Fibroblast of the aortic adventitia (primary cell): ENCODE results near the gene TMED8. TPM values are rescaled to one million over a fixed set of nuclear protein-coding genes. Genes with fewer than 3 reads are reported as not detected.

Experiments
- DNase-seq: peaks from one replicate; pipeline ENCODE4 v3.0.0-alpha.2; 2010; ENCODE audit warnings: low read depth
- H3K4me3 ChIP-seq: 2 replicates; pipeline ENCODE4 v1.5.1; 2011; ENCODE audit warnings: low read depth, mild to moderate bottlenecking, control low read depth, low read length, moderate library complexity
- CTCF ChIP-seq: IDR thresholded peaks from 2 replicates; pipeline ENCODE4 v1.5.1; 2011; ENCODE audit warnings: mild to moderate bottlenecking, low read length, control low read depth, inconsistent platforms; ENCODE audit not compliant: insufficient read depth
- total RNA-seq: library from RNA; depleted of rRNA; stranded (reverse); fragments of >200 nt; gene quantifications from 2 replicates; pipeline ENCODE4 v1.2.3, GENCODE V29; 2012; ENCODE audit warnings: low replicate concordance

TMED8 gene
- total RNA-seq, 1 donor = 14.5 TPM

DNA sequence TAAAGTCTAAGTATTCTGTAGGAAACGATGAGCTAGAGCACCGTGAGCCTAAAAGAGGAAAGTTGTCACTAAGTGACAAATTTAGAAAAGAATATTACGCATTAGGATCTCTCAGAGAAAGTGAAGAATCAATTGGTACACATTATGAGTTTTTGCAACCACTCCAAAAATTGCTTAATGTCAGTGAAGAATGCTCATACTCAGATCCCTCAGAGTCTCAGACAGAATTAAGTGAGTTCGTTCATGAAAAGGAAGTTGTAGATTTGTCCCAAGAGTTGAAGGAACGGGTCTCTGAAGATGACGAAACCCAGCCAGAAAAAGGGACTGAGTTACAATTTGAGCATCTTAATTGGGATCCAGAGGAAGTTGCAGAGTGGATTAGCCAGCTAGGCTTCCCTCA lies 1.8 kb upstream of the TMED8 start:
- no peak overlapping the region for H3K4me3 ChIP-seq
- TF ChIP-seq CTCF = no peak
- DNase-seq = no peak

GRCh38 chr14:77377502-77377844 lies 579 bp upstream of the TMED8 start:
- H3K4me3 ChIP-seq = peak overlapping the region; percentile 88
- DNase-seq = no peak
- no peak for TF ChIP-seq CTCF

DNA sequence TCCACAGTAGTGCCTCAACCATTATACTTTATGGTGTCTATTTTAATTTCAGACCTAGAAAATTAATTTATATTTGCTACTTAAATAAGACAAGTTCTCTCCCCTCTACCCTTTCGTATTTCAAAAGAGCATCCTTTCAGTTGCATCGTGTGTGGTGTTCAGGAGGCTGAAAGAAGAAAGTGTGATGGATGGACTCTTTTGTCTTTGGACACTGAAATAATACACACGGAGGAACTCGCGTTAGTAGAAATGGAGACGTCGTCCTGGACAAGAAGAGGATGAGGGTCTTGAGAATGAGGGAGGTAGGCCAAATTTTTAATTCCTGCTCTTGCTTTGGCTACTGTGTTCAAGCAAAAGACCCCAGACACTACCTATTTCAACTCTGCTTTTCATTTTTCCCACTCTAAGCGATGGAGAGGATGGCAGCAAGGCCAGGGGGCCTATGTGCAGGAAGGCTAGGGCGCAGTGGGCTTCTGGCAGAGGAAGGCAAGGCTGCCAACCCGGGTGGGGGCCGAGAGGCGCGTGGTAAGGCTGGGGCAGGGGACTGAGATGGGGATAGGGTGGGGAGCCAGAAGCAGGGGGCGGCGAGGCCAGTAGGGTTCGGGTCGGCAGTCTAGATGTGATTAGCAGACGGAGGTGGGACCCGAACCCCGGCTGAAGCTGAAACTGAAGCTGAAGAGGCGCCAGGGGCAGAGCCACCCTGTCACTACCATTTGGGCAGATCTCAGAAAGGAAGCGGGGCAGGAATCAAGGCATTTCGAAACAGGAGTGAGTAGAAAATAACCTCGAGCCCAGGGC lies 722 bp downstream of the TMED8 start:
- peak; percentile 8 for DNase-seq
- peak overlapping the region; percentile 88 for H3K4me3 ChIP-seq
- no peak for TF ChIP-seq CTCF

DNA sequence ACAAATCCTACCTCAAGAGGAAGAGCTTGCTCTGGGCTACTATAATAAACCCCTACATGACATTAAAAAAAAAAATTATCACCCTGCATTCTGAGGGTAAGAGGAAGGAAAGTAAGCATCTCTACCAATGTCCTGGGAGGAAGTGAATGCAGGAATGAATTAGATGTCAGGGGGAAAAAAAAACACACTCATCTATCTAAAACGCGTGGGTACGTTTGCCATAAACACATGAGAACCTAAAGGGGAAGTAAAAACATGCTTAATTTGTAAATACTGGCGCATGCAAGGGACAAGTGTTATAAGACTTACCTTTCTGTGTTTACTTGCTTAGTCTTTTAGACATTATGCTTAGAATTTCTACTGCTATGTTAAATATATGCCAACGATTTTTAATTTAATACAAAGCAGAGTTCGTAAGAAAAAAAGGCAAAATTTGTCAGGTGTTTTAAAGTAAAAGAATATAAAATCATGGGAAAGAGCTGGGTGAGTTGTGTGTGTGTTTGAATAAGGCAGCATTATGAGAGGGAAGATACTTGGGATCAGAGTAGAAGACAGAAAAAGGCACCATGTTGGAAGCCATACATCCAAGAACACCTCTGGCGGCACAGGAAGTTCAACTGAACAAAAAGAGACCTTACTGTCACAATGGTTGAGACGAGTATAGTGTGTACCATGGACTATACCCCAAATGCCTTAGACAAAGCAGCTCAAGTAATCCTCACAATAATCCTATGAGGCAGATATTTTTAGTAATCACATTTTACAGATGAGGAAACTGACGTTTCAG lies 1.5 kb downstream of the TMED8 start:
- peak overlapping the region; percentile 88 for H3K4me3 ChIP-seq
- DNase-seq = no peak
- TF ChIP-seq CTCF = no peak

- no peak overlapping the region for H3K4me3 ChIP-seq
- TF ChIP-seq CTCF = no peak
- DNase-seq = peak; percentile 3
Measured at GRCh38 chr14:77372304-77372841, 4.5 kb downstream of the TMED8 start.

GRCh38 chr14:77369285-77369684 lies 7.6 kb downstream of the TMED8 start:
- no peak for DNase-seq
- no peak for TF ChIP-seq CTCF
- no peak overlapping the region for H3K4me3 ChIP-seq
